Right lobe of liver (tissue), 6 donors: Measurements from ENCODE around the gene OST4. TPM values are rescaled to one million over a fixed set of nuclear protein-coding genes. Genes with fewer than 3 reads are reported as not detected.
"Not testable (repeated sequence)": the region's sequence is repeated elsewhere in the genome, so short reads cannot be mapped to it uniquely, and the experiment has no call there.

ENCODE experiments used
- ATAC-seq, 4 donors: fragments of 200-7000 bp; cut with Tn5 transposase; one replicate each; pipeline ENCODE4 v1.9.1; 2020; ENCODE audit warnings: mild to moderate bottlenecking in 4 of 4, moderate library complexity in 4 of 4
- DNase-seq, 3 donors: peaks; one replicate each; pipeline ENCODE4 v3.0.0-alpha.2; 2020
- H3K27ac ChIP-seq, 3 donors: fragments of 200-600 bp; one replicate each; pipeline ENCODE4 v1.8.0; 2022
- H3K27me3 ChIP-seq, 2 donors: fragments of 200-600 bp; one replicate each; pipeline ENCODE4 v1.8.0; 2022
- H3K36me3 ChIP-seq, 4 donors: fragments of 200-600 bp; sonication (generic) in 1 of 4; one replicate each; pipeline versions ENCODE4 v1.5.1 to v1.8.0; 2017 to 2022; ENCODE audit warnings: control low read depth in 1 of 4
- H3K4me1 ChIP-seq, 4 donors: fragments of 200-600 bp; sonication (generic) in 1 of 4; one replicate each; pipeline versions ENCODE4 v1.5.1 to v1.8.0; 2017 to 2022; ENCODE audit warnings: control low read depth in 1 of 4
- H3K4me3 ChIP-seq, 3 donors: fragments of 200-600 bp; one replicate each; pipeline ENCODE4 v1.8.0; 2022
- H3K9me3 ChIP-seq, 4 donors: fragments of 200-600 bp; sonication (generic) in 1 of 4; one replicate each; pipeline versions ENCODE4 v1.5.1 to v1.8.0; 2017 to 2022; ENCODE audit warnings: control low read depth in 1 of 4
- CTCF ChIP-seq, 4 donors: fragments of 200-600 bp in 3 of 4; fragments of 450-650 bp in 1 of 4; IDR thresholded peaks; one replicate each; pipeline versions ENCODE4 v1.5.1 to v1.8.0; 2016 to 2022; ENCODE audit warnings: antibody characterized with exemption in 4 of 4, mild to moderate bottlenecking in 2 of 4
- POLR2A ChIP-seq: fragments of 450-650 bp; IDR thresholded peaks from one replicate; pipeline ENCODE4 v1.6.1; 2017; ENCODE audit warnings: antibody characterized with exemption, mild to moderate bottlenecking
- WGBS: methylation state at CpG from one replicate; pipeline ENCODE4 v1.1.6; 2018; ENCODE audit warnings: low coverage, low lambda C conversion rate; ENCODE audit not compliant: insufficient coverage; ENCODE audit errors: missing lambda C conversion rate; 5-methylcytosine and 5-hydroxymethylcytosine counted together
- intact Hi-C, 2 donors: fragments of 100-400 bp; cut with DNase I; formaldehyde crosslinking; loops; one replicate each; pipeline versions ENCODE4 v1.11.2 to v1.14.1; 2022
- total RNA-seq, 6 experiments: library from RNA; depleted of rRNA in 2 of 6; stranded (reverse); fragments of >200 nt in 2 of 6; fragmentation: NEBNext Ultra II Directional in 3 of 6; extraction: Animal tissue kit (Norgen Biotek cat#: 25700) in 3 of 6; gene quantifications; one replicate each; pipeline versions ENCODE4 v1.1.0 to v1.2.4, GENCODE V29; 2016 to 2023
- donor health status: DM: no; HTN: yes; CAD: no.
- donor health status: DM: no; HTN: no; CAD: no.
- donor health status: DM: no; HTN: no; CAD: no.
- donor health status: DM: no; HTN: yes; CAD: no.
- donor health status: DM: no; HTN: yes; CAD: no.

The OST4 gene
- total RNA-seq, 6 experiments from 2014 or later: 144 to 182 (median 161) TPM

GRCh38 chr2:27115519-27115918 lies 44.1 kb upstream of the OST4 start:
- no peak overlapping the region for H3K4me3 ChIP-seq
- DNase-seq (no peak), ATAC-seq (no peak)
- peaks cover 0 to 9% (median 0%) of the 10 kb centered on the region in 4 donors for H3K4me1 ChIP-seq
- H3K36me3 ChIP-seq: no peaks in the 10 kb centered on the region
- no peaks in the 10 kb centered on the region for H3K9me3 ChIP-seq
- H3K27ac ChIP-seq: no peak overlapping the region
- TF ChIP-seq POLR2A (no peak), CTCF (IDR thresholded peaks at IDR 0.05) (no peak)
- intact Hi-C loops: no loop called here
- WGBS: 71% methylated on average over 2 of the region's 2 CpGs
- H3K27me3 ChIP-seq: no peaks in the 10 kb centered on the region

- H3K27ac ChIP-seq, H3K36me3 ChIP-seq, H3K4me3 ChIP-seq, H3K9me3 ChIP-seq, DNase-seq, intact Hi-C loops, ATAC-seq, H3K4me1 ChIP-seq, H3K27me3 ChIP-seq: not testable (repeated sequence)
- 80% methylated on average over 2 of the region's 49 CpGs for WGBS
These were observed 40.1 kb upstream of the OST4 start for GRCh38 chr2:27111392-27112078.

- DNase-seq, H3K36me3 ChIP-seq, H3K27me3 ChIP-seq, H3K9me3 ChIP-seq, intact Hi-C loops, H3K27ac ChIP-seq, H3K4me3 ChIP-seq, H3K4me1 ChIP-seq, ATAC-seq: not testable (repeated sequence)
- WGBS: 85% methylated on average over 18 of the region's 24 CpGs
These were observed 39.3 kb upstream of the OST4 start for GRCh38 chr2:27110603-27111352.

GRCh38 chr2:27109083-27109482 lies 37.6 kb upstream of the OST4 start:
- no peak overlapping the region for H3K4me3 ChIP-seq
- 90% methylated on average over 2 of the region's 3 CpGs for WGBS
- H3K27me3 ChIP-seq: no peaks in the 10 kb centered on the region
- no peaks in the 10 kb centered on the region for H3K36me3 ChIP-seq
- ATAC-seq (no peak), DNase-seq (no peak)
- no peak overlapping the region for H3K27ac ChIP-seq
- H3K9me3 ChIP-seq: no peaks in the 10 kb centered on the region
- TF ChIP-seq POLR2A: no peak
- TF ChIP-seq CTCF (IDR thresholded peaks at IDR 0.05): no peak
- no peaks in the 10 kb centered on the region for H3K4me1 ChIP-seq
- intact Hi-C loops: no loop called here

GRCh38 chr2:27108221-27108620 lies 36.8 kb upstream of the OST4 start:
- WGBS: 62% methylated on average over 2 of the region's 2 CpGs
- H3K27me3 ChIP-seq: no peaks in the 10 kb centered on the region
- H3K4me3 ChIP-seq: no peak overlapping the region
- no peaks in the 10 kb centered on the region for H3K4me1 ChIP-seq
- no peak for TF ChIP-seq CTCF (IDR thresholded peaks at IDR 0.05)
- TF ChIP-seq POLR2A: no peak
- no peak for ATAC-seq
- no peak overlapping the region for H3K27ac ChIP-seq
- DNase-seq: no peak
- intact Hi-C loops: no loop called here
- H3K9me3 ChIP-seq: no peaks in the 10 kb centered on the region
- no peaks in the 10 kb centered on the region for H3K36me3 ChIP-seq
